Measurements from ENCODE around the gene PARP16.

Gene PARP16

DNA sequence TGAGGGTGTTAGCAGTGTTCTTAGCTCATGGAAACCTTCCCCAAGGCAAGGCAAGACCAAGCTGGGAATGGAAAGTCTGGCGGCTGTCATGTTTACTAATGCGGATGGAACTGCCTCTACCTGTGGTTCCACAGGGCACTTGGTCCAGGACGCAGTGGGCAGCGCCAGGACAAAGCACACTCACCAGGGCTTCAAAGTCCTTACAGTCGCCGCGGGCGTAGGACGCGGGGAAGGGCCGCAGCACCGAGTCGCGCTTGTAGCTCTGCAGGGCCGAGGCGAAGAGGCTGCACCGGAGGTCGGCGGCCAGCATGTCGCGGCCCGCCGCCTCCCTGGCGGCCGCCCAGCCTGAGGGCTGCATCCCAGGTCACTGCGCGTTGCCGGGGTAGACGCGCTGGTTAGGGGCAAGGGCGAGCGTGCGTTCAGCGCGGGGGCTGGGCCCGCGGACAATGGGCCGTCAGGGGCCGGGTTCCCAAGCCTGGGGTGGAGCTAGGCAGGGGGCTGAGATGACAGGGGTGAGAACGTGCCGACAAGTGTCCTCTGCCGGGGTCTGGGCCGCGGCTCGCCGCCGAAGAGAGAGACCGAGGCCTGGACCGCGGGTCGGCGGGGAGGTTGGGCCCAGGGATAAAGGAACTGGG, 497 bp downstream of the PARP16 start (continued):
- TF ChIP-seq, protein P1, sequence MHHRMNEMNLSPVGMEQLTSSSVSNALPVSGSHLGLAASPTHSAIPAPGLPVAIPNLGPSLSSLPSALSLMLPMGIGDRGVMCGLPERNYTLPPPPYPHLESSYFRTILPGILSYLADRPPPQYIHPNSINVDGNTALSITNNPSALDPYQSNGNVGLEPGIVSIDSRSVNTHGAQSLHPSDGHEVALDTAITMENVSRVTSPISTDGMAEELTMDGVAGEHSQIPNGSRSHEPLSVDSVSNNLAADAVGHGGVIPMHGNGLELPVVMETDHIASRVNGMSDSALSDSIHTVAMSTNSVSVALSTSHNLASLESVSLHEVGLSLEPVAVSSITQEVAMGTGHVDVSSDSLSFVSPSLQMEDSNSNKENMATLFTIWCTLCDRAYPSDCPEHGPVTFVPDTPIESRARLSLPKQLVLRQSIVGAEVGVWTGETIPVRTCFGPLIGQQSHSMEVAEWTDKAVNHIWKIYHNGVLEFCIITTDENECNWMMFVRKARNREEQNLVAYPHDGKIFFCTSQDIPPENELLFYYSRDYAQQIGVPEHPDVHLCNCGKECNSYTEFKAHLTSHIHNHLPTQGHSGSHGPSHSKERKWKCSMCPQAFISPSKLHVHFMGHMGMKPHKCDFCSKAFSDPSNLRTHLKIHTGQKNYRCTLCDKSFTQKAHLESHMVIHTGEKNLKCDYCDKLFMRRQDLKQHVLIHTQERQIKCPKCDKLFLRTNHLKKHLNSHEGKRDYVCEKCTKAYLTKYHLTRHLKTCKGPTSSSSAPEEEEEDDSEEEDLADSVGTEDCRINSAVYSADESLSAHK (tag by site-specific recombination; IDR thresholded peaks at IDR 0.05) = no peak
- TF ChIP-seq ZNF660 (tag by site-specific recombination; IDR thresholded peaks at IDR 0.05) (no peak), GLIS2 (tag by site-specific recombination; IDR thresholded peaks at IDR 0.05) (peak; percentile 94), YY2 (tag by site-specific recombination; IDR thresholded peaks at IDR 0.05) (no peak), ZNF157 (tag by site-specific recombination; IDR thresholded peaks at IDR 0.05) (peak; percentile 95), ZBTB7A (tag by site-specific recombination; IDR thresholded peaks at IDR 0.05; ENCODE audit: low read depth) (peak; percentile 68; the same call in 1 of the 2 replicates), ZBTB20 (tag by site-specific recombination; IDR thresholded peaks at IDR 0.05) (peak; percentile 92), ZFP3 (tag by site-specific recombination; IDR thresholded peaks at IDR 0.05; ENCODE audit: low read depth) (no peak), HOXA7 (CRISPR knock-in tag; IDR thresholded peaks at IDR 0.05; ENCODE audit: borderline replicate concordance) (no peak), ZNF324 (tag by site-specific recombination; IDR thresholded peaks at IDR 0.05) (peak; percentile 88; the same call in 1 of the 2 replicates), ZNF202 (tag by site-specific recombination; IDR thresholded peaks at IDR 0.05; ENCODE audit: borderline replicate concordance) (no peak), ZNF266 (tag by site-specific recombination; IDR thresholded peaks at IDR 0.05; ENCODE audit: low read depth) (no peak), ZEB2 (tag by site-specific recombination; IDR thresholded peaks at IDR 0.05) (peak; percentile 62)
- TF ChIP-seq, protein P2, sequence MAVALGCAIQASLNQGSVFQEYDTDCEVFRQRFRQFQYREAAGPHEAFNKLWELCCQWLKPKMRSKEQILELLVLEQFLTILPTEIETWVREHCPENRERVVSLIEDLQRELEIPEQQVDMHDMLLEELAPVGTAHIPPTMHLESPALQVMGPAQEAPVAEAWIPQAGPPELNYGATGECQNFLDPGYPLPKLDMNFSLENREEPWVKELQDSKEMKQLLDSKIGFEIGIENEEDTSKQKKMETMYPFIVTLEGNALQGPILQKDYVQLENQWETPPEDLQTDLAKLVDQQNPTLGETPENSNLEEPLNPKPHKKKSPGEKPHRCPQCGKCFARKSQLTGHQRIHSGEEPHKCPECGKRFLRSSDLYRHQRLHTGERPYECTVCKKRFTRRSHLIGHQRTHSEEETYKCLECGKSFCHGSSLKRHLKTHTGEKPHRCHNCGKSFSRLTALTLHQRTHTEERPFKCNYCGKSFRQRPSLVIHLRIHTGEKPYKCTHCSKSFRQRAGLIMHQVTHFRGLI (tag by site-specific recombination; IDR thresholded peaks at IDR 0.05) = peak; percentile 59
- TF ChIP-seq, protein P3, sequence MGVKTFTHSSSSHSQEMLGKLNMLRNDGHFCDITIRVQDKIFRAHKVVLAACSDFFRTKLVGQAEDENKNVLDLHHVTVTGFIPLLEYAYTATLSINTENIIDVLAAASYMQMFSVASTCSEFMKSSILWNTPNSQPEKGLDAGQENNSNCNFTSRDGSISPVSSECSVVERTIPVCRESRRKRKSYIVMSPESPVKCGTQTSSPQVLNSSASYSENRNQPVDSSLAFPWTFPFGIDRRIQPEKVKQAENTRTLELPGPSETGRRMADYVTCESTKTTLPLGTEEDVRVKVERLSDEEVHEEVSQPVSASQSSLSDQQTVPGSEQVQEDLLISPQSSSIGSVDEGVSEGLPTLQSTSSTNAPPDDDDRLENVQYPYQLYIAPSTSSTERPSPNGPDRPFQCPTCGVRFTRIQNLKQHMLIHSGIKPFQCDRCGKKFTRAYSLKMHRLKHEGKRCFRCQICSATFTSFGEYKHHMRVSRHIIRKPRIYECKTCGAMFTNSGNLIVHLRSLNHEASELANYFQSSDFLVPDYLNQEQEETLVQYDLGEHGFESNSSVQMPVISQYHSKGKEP (tag by site-specific recombination; IDR thresholded peaks at IDR 0.05) = no peak
- TF ChIP-seq, protein P4, sequence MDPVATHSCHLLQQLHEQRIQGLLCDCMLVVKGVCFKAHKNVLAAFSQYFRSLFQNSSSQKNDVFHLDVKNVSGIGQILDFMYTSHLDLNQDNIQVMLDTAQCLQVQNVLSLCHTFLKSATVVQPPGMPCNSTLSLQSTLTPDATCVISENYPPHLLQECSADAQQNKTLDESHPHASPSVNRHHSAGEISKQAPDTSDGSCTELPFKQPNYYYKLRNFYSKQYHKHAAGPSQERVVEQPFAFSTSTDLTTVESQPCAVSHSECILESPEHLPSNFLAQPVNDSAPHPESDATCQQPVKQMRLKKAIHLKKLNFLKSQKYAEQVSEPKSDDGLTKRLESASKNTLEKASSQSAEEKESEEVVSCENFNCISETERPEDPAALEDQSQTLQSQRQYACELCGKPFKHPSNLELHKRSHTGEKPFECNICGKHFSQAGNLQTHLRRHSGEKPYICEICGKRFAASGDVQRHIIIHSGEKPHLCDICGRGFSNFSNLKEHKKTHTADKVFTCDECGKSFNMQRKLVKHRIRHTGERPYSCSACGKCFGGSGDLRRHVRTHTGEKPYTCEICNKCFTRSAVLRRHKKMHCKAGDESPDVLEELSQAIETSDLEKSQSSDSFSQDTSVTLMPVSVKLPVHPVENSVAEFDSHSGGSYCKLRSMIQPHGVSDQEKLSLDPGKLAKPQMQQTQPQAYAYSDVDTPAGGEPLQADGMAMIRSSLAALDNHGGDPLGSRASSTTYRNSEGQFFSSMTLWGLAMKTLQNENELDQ (tag by site-specific recombination; IDR thresholded peaks at IDR 0.05; ENCODE audit: low read depth) = no peak
- TF ChIP-seq, protein P5, sequence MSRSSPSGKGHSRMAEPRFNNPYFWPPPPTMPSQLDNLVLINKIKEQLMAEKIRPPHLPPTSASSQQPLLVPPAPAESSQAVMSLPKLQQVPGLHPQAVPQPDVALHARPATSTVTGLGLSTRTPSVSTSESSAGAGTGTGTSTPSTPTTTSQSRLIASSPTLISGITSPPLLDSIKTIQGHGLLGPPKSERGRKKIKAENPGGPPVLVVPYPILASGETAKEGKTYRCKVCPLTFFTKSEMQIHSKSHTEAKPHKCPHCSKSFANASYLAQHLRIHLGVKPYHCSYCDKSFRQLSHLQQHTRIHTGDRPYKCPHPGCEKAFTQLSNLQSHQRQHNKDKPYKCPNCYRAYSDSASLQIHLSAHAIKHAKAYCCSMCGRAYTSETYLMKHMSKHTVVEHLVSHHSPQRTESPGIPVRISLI (tag by site-specific recombination; IDR thresholded peaks at IDR 0.05) = no peak
- TF ChIP-seq, protein P6, sequence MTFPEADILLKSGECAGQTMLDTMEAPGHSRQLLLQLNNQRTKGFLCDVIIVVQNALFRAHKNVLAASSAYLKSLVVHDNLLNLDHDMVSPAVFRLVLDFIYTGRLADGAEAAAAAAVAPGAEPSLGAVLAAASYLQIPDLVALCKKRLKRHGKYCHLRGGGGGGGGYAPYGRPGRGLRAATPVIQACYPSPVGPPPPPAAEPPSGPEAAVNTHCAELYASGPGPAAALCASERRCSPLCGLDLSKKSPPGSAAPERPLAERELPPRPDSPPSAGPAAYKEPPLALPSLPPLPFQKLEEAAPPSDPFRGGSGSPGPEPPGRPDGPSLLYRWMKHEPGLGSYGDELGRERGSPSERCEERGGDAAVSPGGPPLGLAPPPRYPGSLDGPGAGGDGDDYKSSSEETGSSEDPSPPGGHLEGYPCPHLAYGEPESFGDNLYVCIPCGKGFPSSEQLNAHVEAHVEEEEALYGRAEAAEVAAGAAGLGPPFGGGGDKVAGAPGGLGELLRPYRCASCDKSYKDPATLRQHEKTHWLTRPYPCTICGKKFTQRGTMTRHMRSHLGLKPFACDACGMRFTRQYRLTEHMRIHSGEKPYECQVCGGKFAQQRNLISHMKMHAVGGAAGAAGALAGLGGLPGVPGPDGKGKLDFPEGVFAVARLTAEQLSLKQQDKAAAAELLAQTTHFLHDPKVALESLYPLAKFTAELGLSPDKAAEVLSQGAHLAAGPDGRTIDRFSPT (tag by site-specific recombination; IDR thresholded peaks at IDR 0.05) = peak; percentile 69; the same call in 1 of the 2 replicates
- TF ChIP-seq, protein P7, sequence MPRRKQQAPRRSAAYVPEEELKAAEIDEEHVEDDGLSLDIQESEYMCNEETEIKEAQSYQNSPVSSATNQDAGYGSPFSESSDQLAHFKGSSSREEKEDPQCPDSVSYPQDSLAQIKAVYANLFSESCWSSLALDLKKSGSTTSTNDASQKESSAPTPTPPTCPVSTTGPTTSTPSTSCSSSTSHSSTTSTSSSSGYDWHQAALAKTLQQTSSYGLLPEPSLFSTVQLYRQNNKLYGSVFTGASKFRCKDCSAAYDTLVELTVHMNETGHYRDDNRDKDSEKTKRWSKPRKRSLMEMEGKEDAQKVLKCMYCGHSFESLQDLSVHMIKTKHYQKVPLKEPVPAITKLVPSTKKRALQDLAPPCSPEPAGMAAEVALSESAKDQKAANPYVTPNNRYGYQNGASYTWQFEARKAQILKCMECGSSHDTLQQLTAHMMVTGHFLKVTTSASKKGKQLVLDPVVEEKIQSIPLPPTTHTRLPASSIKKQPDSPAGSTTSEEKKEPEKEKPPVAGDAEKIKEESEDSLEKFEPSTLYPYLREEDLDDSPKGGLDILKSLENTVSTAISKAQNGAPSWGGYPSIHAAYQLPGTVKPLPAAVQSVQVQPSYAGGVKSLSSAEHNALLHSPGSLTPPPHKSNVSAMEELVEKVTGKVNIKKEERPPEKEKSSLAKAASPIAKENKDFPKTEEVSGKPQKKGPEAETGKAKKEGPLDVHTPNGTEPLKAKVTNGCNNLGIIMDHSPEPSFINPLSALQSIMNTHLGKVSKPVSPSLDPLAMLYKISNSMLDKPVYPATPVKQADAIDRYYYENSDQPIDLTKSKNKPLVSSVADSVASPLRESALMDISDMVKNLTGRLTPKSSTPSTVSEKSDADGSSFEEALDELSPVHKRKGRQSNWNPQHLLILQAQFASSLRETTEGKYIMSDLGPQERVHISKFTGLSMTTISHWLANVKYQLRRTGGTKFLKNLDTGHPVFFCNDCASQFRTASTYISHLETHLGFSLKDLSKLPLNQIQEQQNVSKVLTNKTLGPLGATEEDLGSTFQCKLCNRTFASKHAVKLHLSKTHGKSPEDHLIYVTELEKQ (tag by site-specific recombination; IDR thresholded peaks at IDR 0.05; ENCODE audit: borderline replicate concordance) = no peak
